ENCODE measurements around the gene RHOBTB1.

DNA sequence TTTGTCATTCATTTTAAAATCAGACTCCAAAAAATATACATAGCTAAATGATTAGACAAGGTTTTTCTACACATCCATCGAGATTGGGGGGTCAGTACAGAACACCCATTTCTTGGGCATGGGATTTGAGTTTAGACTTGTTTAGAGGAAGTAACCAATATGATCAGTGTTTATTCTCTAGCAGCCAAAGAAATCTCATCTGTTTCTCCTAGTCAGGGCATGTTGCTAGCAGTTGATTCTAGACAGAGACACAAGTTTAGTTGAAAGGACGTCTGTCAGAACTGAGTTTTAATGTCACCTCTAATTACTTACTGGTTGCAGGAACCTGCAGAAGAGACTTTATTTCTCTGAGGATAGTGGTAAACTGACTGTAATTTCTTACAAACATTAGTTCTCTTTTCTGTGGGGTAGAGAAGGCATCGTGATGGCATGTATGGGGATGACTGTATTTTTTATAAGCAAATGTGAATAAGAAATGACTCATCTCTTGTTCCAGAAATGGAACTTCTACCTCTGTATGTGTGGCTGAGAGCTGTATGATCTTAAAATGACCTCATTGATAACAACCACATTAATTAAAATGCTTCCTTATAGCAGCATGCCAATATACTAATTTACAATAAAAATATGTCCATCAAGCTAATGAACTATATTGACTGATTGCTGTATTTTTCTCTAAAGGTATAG, 30.6 kb upstream of the RHOBTB1 start:
- TF ChIP-seq, protein P1, sequence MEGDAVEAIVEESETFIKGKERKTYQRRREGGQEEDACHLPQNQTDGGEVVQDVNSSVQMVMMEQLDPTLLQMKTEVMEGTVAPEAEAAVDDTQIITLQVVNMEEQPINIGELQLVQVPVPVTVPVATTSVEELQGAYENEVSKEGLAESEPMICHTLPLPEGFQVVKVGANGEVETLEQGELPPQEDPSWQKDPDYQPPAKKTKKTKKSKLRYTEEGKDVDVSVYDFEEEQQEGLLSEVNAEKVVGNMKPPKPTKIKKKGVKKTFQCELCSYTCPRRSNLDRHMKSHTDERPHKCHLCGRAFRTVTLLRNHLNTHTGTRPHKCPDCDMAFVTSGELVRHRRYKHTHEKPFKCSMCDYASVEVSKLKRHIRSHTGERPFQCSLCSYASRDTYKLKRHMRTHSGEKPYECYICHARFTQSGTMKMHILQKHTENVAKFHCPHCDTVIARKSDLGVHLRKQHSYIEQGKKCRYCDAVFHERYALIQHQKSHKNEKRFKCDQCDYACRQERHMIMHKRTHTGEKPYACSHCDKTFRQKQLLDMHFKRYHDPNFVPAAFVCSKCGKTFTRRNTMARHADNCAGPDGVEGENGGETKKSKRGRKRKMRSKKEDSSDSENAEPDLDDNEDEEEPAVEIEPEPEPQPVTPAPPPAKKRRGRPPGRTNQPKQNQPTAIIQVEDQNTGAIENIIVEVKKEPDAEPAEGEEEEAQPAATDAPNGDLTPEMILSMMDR (IDR thresholded peaks at IDR 0.05; ENCODE audit: poor library complexity) = no peak
- no peak for TF ChIP-seq EZH2 (IDR thresholded peaks at IDR 0.05; ENCODE audit: borderline replicate concordance)
